Psoas muscle (tissue), 8 donors: ENCODE data around the gene PLCXD1. TPM values are rescaled to one million over a fixed set of nuclear protein-coding genes. Genes with fewer than 3 reads are reported as not detected.
"Not testable (repeated sequence)": the region's sequence is repeated elsewhere in the genome, so short reads cannot be mapped to it uniquely, and the experiment has no call there.

Source experiments
- ATAC-seq, 4 donors: fragments of 200-7000 bp; cut with Tn5 transposase; one replicate each; pipeline ENCODE4 v1.9.1; 2020; ENCODE audit warnings: moderate library complexity in 3 of 4, mild to moderate bottlenecking in 2 of 4
- DNase-seq, 2 donors: peaks; one replicate each; pipeline ENCODE4 v3.0.0-alpha.2; 2020
- H3K27ac ChIP-seq: fragments of 200-600 bp; one replicate; pipeline ENCODE4 v1.8.0; 2022
- H3K27me3 ChIP-seq, 3 donors: fragments of 200-600 bp in 1 of 3; one replicate each; pipeline versions ENCODE4 v1.6.1 to v1.8.0; 2013 to 2022; ENCODE audit warnings: low read length in 2 of 3, mild to moderate bottlenecking in 2 of 3, moderate library complexity in 1 of 3; ENCODE audit not compliant: insufficient read depth in 3 of 3
- H3K36me3 ChIP-seq, 2 donors: fragments of 200-600 bp in 1 of 2; one replicate each; pipeline versions ENCODE4 v1.6.1 to v1.8.0; 2013 to 2022; ENCODE audit warnings: low read depth in 1 of 2, mild to moderate bottlenecking in 1 of 2, moderate library complexity in 1 of 2; ENCODE audit not compliant: insufficient read depth in 1 of 2
- H3K4me1 ChIP-seq: fragments of 200-600 bp; one replicate; pipeline ENCODE4 v1.8.0; 2022
- H3K4me3 ChIP-seq: fragments of 200-600 bp; one replicate; pipeline ENCODE4 v1.8.0; 2022; ENCODE audit warnings: mild to moderate bottlenecking
- H3K9me3 ChIP-seq: fragments of 200-600 bp; one replicate; pipeline ENCODE4 v1.8.0; 2022
- WGBS, 3 donors: extraction: QIAGEN DNeasy Blood & Tissue Kit; methylation state at CpG; one replicate each; pipeline versions ENCODE4 v1.1.6 to v1.1.7; 2013; 5-methylcytosine and 5-hydroxymethylcytosine counted together
- intact Hi-C, 2 donors: fragments of 100-400 bp; cut with DNase I; formaldehyde crosslinking; loops; one replicate each; pipeline versions ENCODE4 v1.11.0 to v1.14.2; 2022
- polyA plus RNA-seq, 3 donors: library from polyadenylated mRNA; stranded (reverse); fragments of 200-250 nt; gene quantifications; one replicate each; pipeline ENCODE4 v1.2.3, GENCODE V29; 2013
- total RNA-seq, 4 donors: library from RNA; stranded (reverse); fragmentation: NEBNext Ultra II Directional in 2 of 4; extraction: Animal tissue kit (Norgen Biotek cat#: 25700) in 2 of 4; gene quantifications; one replicate each; pipeline versions ENCODE4 v1.2.1 to v1.2.4, GENCODE V29; 2021 to 2023
- TF ChIP-seq, protein P1 (sequence below): fragments of 200-600 bp; IDR thresholded peaks from one replicate; pipeline ENCODE4 v1.8.0; 2022; ENCODE audit warnings: antibody characterized with exemption
- donor health status: healthy with polysubstance abuse.
- donor health status: DM: no; HTN: no; CAD: no; lungs with moderate emphysema.
- donor health status: Bipolar disorder and iron deficiency.
- donor health status: healthy.
- donor health status: DM: yes; HTN: yes; CAD: no.
- donor health status: DM: no; HTN: no; CAD: no.
- donor health status: DM: no; HTN: no; CAD: no.
- donor health status: DM: yes; HTN: yes; CAD: no.

Gene PLCXD1
- total and polyA plus RNA-seq, 7 donors, result 0.89 to 16.3 (median 2.3) TPM

GRCh38 chrX:319579-320125 lies 38.5 kb downstream of the PLCXD1 start:
- TF ChIP-seq, protein P1, sequence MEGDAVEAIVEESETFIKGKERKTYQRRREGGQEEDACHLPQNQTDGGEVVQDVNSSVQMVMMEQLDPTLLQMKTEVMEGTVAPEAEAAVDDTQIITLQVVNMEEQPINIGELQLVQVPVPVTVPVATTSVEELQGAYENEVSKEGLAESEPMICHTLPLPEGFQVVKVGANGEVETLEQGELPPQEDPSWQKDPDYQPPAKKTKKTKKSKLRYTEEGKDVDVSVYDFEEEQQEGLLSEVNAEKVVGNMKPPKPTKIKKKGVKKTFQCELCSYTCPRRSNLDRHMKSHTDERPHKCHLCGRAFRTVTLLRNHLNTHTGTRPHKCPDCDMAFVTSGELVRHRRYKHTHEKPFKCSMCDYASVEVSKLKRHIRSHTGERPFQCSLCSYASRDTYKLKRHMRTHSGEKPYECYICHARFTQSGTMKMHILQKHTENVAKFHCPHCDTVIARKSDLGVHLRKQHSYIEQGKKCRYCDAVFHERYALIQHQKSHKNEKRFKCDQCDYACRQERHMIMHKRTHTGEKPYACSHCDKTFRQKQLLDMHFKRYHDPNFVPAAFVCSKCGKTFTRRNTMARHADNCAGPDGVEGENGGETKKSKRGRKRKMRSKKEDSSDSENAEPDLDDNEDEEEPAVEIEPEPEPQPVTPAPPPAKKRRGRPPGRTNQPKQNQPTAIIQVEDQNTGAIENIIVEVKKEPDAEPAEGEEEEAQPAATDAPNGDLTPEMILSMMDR, result no peak
- peaks cover 0 to 2% (median under 1%) of the 10 kb centered on the region in 3 donors for H3K27me3 ChIP-seq
- intact Hi-C loops, result loop anchor here in 1 of 2 donors (5.0 kb wide), 2 partner anchors 37 to 43 kb away; partner anchors contain the start of gene PLCXD1
- no peaks in the 10 kb centered on the region for H3K9me3 ChIP-seq
- H3K27ac ChIP-seq, result peak overlapping the region; percentile 86
- peak overlapping the region; percentile 94 for H3K4me3 ChIP-seq
- no peaks in the 10 kb centered on the region for H3K4me1 ChIP-seq
- WGBS, 3 donors, result 0 to 1% (median 1%) methylated on average over 32 to 41 of the region's 41 CpGs
- DNase-seq (peak in 1 of 2 donors; percentile 69), ATAC-seq (no peak)
- peaks cover 3 to 12% of the 10 kb centered on the region in 2 donors for H3K36me3 ChIP-seq

GRCh38 chrX:320126-320783 lies 39.1 kb downstream of the PLCXD1 start:
- TF ChIP-seq, protein P1, result no peak
- no peaks in the 10 kb centered on the region for H3K4me1 ChIP-seq
- ATAC-seq (no peak), DNase-seq (peak; percentile 25 to 65)
- H3K27ac ChIP-seq, result peak overlapping the region; percentile 16
- H3K27me3 ChIP-seq, result peaks cover 0 to 8% (median 3%) of the 10 kb centered on the region in 3 donors
- peaks cover 0 to 6% of the 10 kb centered on the region in 2 donors for H3K36me3 ChIP-seq
- H3K4me3 ChIP-seq, result peak overlapping the region; percentile 94
- intact Hi-C loops, result loop anchor here in 1 of 2 donors (5.0 kb wide), 1 partner anchor 42 kb away; no protein-coding TSS in a partner anchor
- H3K9me3 ChIP-seq, result no peaks in the 10 kb centered on the region
- 3 to 7% (median 5%) methylated on average over 22 to 24 of the region's 24 CpGs for WGBS, 3 donors

GRCh38 chrX:323721-324628 lies 42.8 kb downstream of the PLCXD1 start:
- H3K4me1 ChIP-seq, result no peaks in the 10 kb centered on the region
- H3K27ac ChIP-seq, result no peak overlapping the region
- 72 to 75% (median 73%) methylated on average over 35 to 38 of the region's 38 CpGs for WGBS, 3 donors
- intact Hi-C loops, result loop anchor here in 1 of 2 donors (5.0 kb wide), 1 partner anchor 38 kb away; no protein-coding TSS in a partner anchor
- TF ChIP-seq, protein P1, result no peak
- no peak overlapping the region for H3K4me3 ChIP-seq
- DNase-seq (peak; percentile 27 to 64), ATAC-seq (peak in 3 of 4 donors; percentile 9 to 41 (median 29))
- peaks cover 0 to 11% (median 5%) of the 10 kb centered on the region in 3 donors for H3K27me3 ChIP-seq
- no peaks in the 10 kb centered on the region for H3K36me3 ChIP-seq
- H3K9me3 ChIP-seq, result no peaks in the 10 kb centered on the region

- not testable (repeated sequence) for ATAC-seq, H3K4me1 ChIP-seq, H3K36me3 ChIP-seq, H3K9me3 ChIP-seq, H3K4me3 ChIP-seq, H3K27ac ChIP-seq
- H3K27me3 ChIP-seq, result peaks cover 0 to 11% (median 5%) of the 10 kb centered on the region in 3 donors
- 80 to 86% (median 83%) methylated on average over 14 of the region's 14 CpGs for WGBS, 3 donors
- intact Hi-C loops, result loop anchor here in 1 of 2 donors (5.0 kb wide), 1 partner anchor 38 kb away; no protein-coding TSS in a partner anchor
- DNase-seq, result peak; percentile 3 to 48
Observed at GRCh38 chrX:324664-325063, 43.5 kb downstream of the PLCXD1 start.
